Endothelial cell of umbilical vein (primary cell): ENCODE results near the gene RLN3. TPM values are rescaled to one million over a fixed set of nuclear protein-coding genes. Genes with fewer than 3 reads are reported as not detected.

ENCODE experiments used
- BruUV-seq: library from RNA; stranded (reverse); fragments of 400-500 nt; replicated peaks from 2 replicates; lab custom pipeline; 2021; lab: Mats Ljungman, UMichigan
- CTCF ChIA-PET: fragments of 300-600, 350-600 bp; sonication (Branson Sonifier 250); formaldehyde crosslinking; loops from one replicate; lab custom pipeline; 2021; ENCODE audit warnings: antibody characterized with exemption, inconsistent platforms; lab: Charles Lee
- POLR2A ChIA-PET: fragments of 300-600, 350-600 bp; sonication (Branson Sonifier 250); formaldehyde crosslinking; loops from one replicate; lab custom pipeline; 2021; ENCODE audit warnings: antibody characterized with exemption, inconsistent platforms; lab: Charles Lee
- DNase-seq: peaks from one replicate; pipeline ENCODE4 v3.0.0-alpha.2; 2011; ENCODE audit warnings: low read depth, low spot score
- FAIRE-seq: peaks from 2 replicates; lab custom pipeline; 2011; peaks lifted over from hg19 to GRCh38; lab: Jason Lieb, UNC
- H2AFZ ChIP-seq: 2 replicates; pipeline ENCODE4 v1.6.0; 2012; ENCODE audit warnings: low read depth, low read length, control low read depth, inconsistent platforms
- H3K27ac ChIP-seq: 2 replicates; pipeline ENCODE4 v1.5.1; 2011; ENCODE audit warnings: low read depth, mild to moderate bottlenecking, control low read depth, low read length, moderate library complexity; ENCODE audit not compliant: insufficient read depth
- H3K27me3 ChIP-seq, 2 experiments: 2 replicates each; pipeline versions ENCODE4 v1.6.0 to v1.6.1; 2011; ENCODE audit warnings: low read length in 2 of 2, mixed read lengths in 1 of 2; ENCODE audit not compliant: control insufficient read depth in 2 of 2, insufficient read depth in 2 of 2
- H3K36me3 ChIP-seq, 2 experiments: 2 replicates in 1 of 2; 3 replicates in 1 of 2; pipeline ENCODE4 v1.5.1; 2011; ENCODE audit warnings: low read length in 2 of 2, mild to moderate bottlenecking in 1 of 2, moderate library complexity in 1 of 2; ENCODE audit not compliant: control insufficient read depth in 2 of 2, insufficient read depth in 2 of 2; ENCODE audit errors: extremely low read depth in 1 of 2
- H3K4me1 ChIP-seq: 3 replicates; pipeline ENCODE4 v1.5.1; 2011; ENCODE audit warnings: mild to moderate bottlenecking, low read length; ENCODE audit not compliant: control insufficient read depth, insufficient read depth; ENCODE audit errors: extremely low read depth
- H3K4me2 ChIP-seq: 2 replicates; pipeline ENCODE4 v1.6.1; 2011; ENCODE audit warnings: low read length, control low read depth, mixed read lengths; ENCODE audit not compliant: insufficient read depth
- H3K4me3 ChIP-seq, 3 experiments: fragments of 200-600 bp in 1 of 3; sonication (generic), shearing (Covaris generic) in 1 of 3; replicated peaks in 1 of 3; 2 replicates each; pipeline ENCODE4 v1.5.1; 2011 to 2016; ENCODE audit warnings: control low read depth in 3 of 3, low read length in 3 of 3, mild to moderate bottlenecking in 2 of 3, inconsistent platforms in 1 of 3, low read depth in 1 of 3, moderate library complexity in 1 of 3; ENCODE audit not compliant: insufficient read depth in 1 of 3
- H3K79me2 ChIP-seq: 2 replicates; pipeline ENCODE4 v1.6.0; 2012; ENCODE audit warnings: low read length, inconsistent platforms; ENCODE audit not compliant: control insufficient read depth, insufficient read depth
- H3K9ac ChIP-seq: replicated peaks from 2 replicates; pipeline ENCODE3; 2011; ENCODE audit warnings: low read length, control low read depth; ENCODE audit not compliant: insufficient read depth; ENCODE audit errors: extremely low read depth
- H3K9me1 ChIP-seq: replicated peaks from 3 replicates; pipeline ENCODE4 v1.6.0; 2011; ENCODE audit warnings: mild to moderate bottlenecking, low read length; ENCODE audit not compliant: control insufficient read depth, insufficient read depth; ENCODE audit errors: extremely low read depth
- H3K9me3 ChIP-seq: replicated peaks from 2 replicates; pipeline ENCODE4 v1.5.1; 2012; ENCODE audit warnings: low read length, inconsistent platforms; ENCODE audit not compliant: control insufficient read depth, insufficient read depth
- H4K20me1 ChIP-seq: replicated peaks from 2 replicates; pipeline ENCODE3; 2011; ENCODE audit warnings: mild to moderate bottlenecking, low read length; ENCODE audit not compliant: control insufficient read depth, insufficient read depth; ENCODE audit errors: extremely low read depth
- CTCF ChIP-seq, 2 donors: IDR thresholded peaks; 1 replicate in 1 of 2; 2 replicates in 1 of 2; pipeline ENCODE4 v1.5.1; 2011; ENCODE audit warnings: low read length in 2 of 2, mild to moderate bottlenecking in 2 of 2, moderate library complexity in 2 of 2, control low read depth in 1 of 2, inconsistent platforms in 1 of 2, low read depth in 1 of 2; ENCODE audit not compliant: insufficient read depth in 1 of 2; ENCODE audit errors: extremely low read depth in 1 of 2
- EZH2 ChIP-seq: IDR thresholded peaks from 2 replicates; pipeline ENCODE4 v1.6.1; 2012; ENCODE audit warnings: borderline replicate concordance, low read depth, mild to moderate bottlenecking, moderate library complexity, low read length, inconsistent platforms; ENCODE audit not compliant: severe bottlenecking
- FOS ChIP-seq: IDR thresholded peaks from 2 replicates; pipeline ENCODE4 v1.6.1; 2011; ENCODE audit warnings: mild to moderate bottlenecking, low read length, moderate library complexity, borderline replicate concordance; ENCODE audit not compliant: insufficient read depth
- GATA2 ChIP-seq: IDR thresholded peaks from 2 replicates; pipeline ENCODE4 v1.7.0; 2011; ENCODE audit warnings: low read depth, mild to moderate bottlenecking, moderate library complexity, mixed read lengths, low read length; ENCODE audit not compliant: insufficient read length, insufficient read depth
- JUN ChIP-seq: IDR thresholded peaks from 2 replicates; pipeline ENCODE4 v1.6.1; 2011; ENCODE audit warnings: borderline replicate concordance, low read depth; ENCODE audit not compliant: insufficient read length, insufficient read depth
- MAX ChIP-seq: IDR thresholded peaks from 2 replicates; pipeline ENCODE4 v1.6.1; 2011; ENCODE audit not compliant: insufficient read depth, insufficient read length
- MYC ChIP-seq: IDR thresholded peaks from one replicate; pipeline ENCODE4 v1.6.1; 2011; ENCODE audit warnings: mild to moderate bottlenecking, low read depth, low read length
- POLR2A ChIP-seq: IDR thresholded peaks from 2 replicates; pipeline ENCODE4 v1.6.1; 2012; ENCODE audit warnings: low read depth, mild to moderate bottlenecking, control low read depth, low read length
- POLR2AphosphoS5 ChIP-seq: IDR thresholded peaks from 2 replicates; pipeline ENCODE4 v1.6.1; 2012; ENCODE audit warnings: low read depth, mild to moderate bottlenecking, control low read depth, low read length, moderate library complexity; ENCODE audit not compliant: insufficient read depth
- dilution Hi-C: fragments of 300-500 bp; cut with MboI; formaldehyde crosslinking; loops from one replicate; pipeline ENCODE4 v1.15.0; 2019; ENCODE audit warnings: low sequenced_read_pairs; ENCODE audit not compliant: extremely low pct_ligation_motif_present
- intact Hi-C: fragments of 100-400 bp; cut with micrococcal nuclease; formaldehyde crosslinking; loops from one replicate; pipeline ENCODE4 v1.10.0; 2022
- polyA plus RNA-seq, 4 experiments: library from polyadenylated mRNA; depleted of rRNA in 3 of 4; stranded (reverse) in 3 of 4; unstranded in 1 of 4; fragments of >200 nt; gene quantifications; 2 replicates each; pipeline versions ENCODE4 v1.2.1 to v1.2.3, GENCODE V29; 2011 to 2012; ENCODE audit warnings: missing spikeins in 1 of 4
- total RNA-seq: library from RNA; stranded (reverse); gene quantifications from 2 replicates; pipeline ENCODE4 v1.2.3, GENCODE V29; 2021

RLN3 gene
- total and polyA plus RNA-seq, 2 donors (not counting 3 experiments of a cell fraction or from before 2014, with no cell fraction given), result not detected

GRCh38 chr19:14031719-14032480 lies 4.0 kb downstream of the RLN3 start, which contains the start of gene IL27RA:
TSS of gene IL27RA (plus strand) at chr19:14031762. CDS start at chr19:14031873, 111 bp downstream.
- BruUV-seq, result no TSS peak
- Histone ChIP-seq H3K9me3 (no peaks in the 10 kb centered on the region), H3K4me1 (peaks cover 6% of the 10 kb centered on the region), H4K20me1 (no peaks in the 10 kb centered on the region), H3K4me3 (peak within 1 kb of the TSS; percentile 58 to 67 (median 61)), H3K79me2 (no peaks in the 10 kb centered on the region), H3K27me3 (peaks cover 0 to 7% of the 10 kb centered on the region in 2 experiments), H3K36me3 (no peaks in the 10 kb centered on the region), H3K27ac (no peak within 1 kb of the TSS), H3K4me2 (peak within 1 kb of the TSS; percentile 92), H3K9ac (peak within 1 kb of the TSS; percentile 42), H3K9me1 (no peaks in the 10 kb centered on the region), H2AFZ (peak within 1 kb of the TSS; percentile 99)
- TF ChIP-seq POLR2A (no peak), POLR2AphosphoS5 (no peak), FOS (no peak), MYC (no peak), JUN (no peak), EZH2 (no peak), GATA2 (no peak), MAX (no peak), CTCF (IDR thresholded peaks at IDR 0.05; ENCODE audit: extremely low read depth in 1 of 2, insufficient read depth in 1 of 2, low read depth in 1 of 2, low read length in 2 of 2) (peak; percentile 48 to 77)
- dilution Hi-C loops (no loop called here), intact Hi-C loops (loop anchor here (1.0 to 5.0 kb wide), 5 partner anchors 41 to 152 kb away; partner anchors contain the start of genes BRME1, CC2D1A, DCAF15 and MISP3)
- ChIA-PET POLR2A (no interaction called here), CTCF (interaction anchor here (0.6 to 3.1 kb wide), 38 partner anchors 8 to 155 kb away, joined by 3 to 29 read pairs (median 4); partner anchors contain the start of genes DCAF15, MISP3, NANOS3 and RFX1)
- peak; percentile 8 for FAIRE-seq
- peak; percentile 40 for DNase-seq
